GM12878 (cell line): ENCODE results near the gene RBPMS2. TPM values are rescaled to one million over a fixed set of nuclear protein-coding genes. Genes with fewer than 3 reads are reported as not detected.

Experiments
- BCL11A ChIP-seq: IDR thresholded peaks from 2 replicates; pipeline ENCODE4 v1.6.1; 2011; ENCODE audit warnings: low read depth, low read length
- CBX5 ChIP-seq: sonication (generic); IDR thresholded peaks from 2 replicates; pipeline ENCODE4 v1.6.1; 2016; ENCODE audit warnings: low read depth, moderate library complexity, mild to moderate bottlenecking, inconsistent platforms
- EED ChIP-seq: sonication (generic); IDR thresholded peaks from 2 replicates; pipeline ENCODE4 v1.6.1; 2016; ENCODE audit warnings: antibody characterized with exemption, low read depth
- ETV6 ChIP-seq, 2 experiments: fragments of 450-650 bp in 1 of 2; IDR thresholded peaks in 1 of 2; conservative IDR thresholded peaks in 1 of 2; 2 replicates each; pipeline ENCODE4 v1.6.1; 2014; ENCODE audit warnings: antibody characterized with exemption in 1 of 2, borderline replicate concordance in 1 of 2, low read depth in 1 of 2, mild to moderate bottlenecking in 1 of 2, moderate library complexity in 1 of 2
- FOXM1 ChIP-seq: IDR thresholded peaks from 2 replicates; pipeline ENCODE4 v1.6.1; 2012; ENCODE audit warnings: low read depth, mild to moderate bottlenecking, inconsistent platforms, low read length, moderate library complexity
- HCFC1 ChIP-seq: fragments of 150-350 bp; IDR thresholded peaks from 2 replicates; pipeline ENCODE4 v1.6.1; 2014; ENCODE audit warnings: low read length
- JUNB ChIP-seq: IDR thresholded peaks from 2 replicates; pipeline ENCODE4 v1.6.1; 2016; ENCODE audit warnings: antibody characterized with exemption, mild to moderate bottlenecking
- KDM1A ChIP-seq: fragments of 200-600 bp; sonication (generic); IDR thresholded peaks from 2 replicates; pipeline ENCODE4 v1.6.1; 2016; ENCODE audit warnings: borderline replicate concordance
- MTA3 ChIP-seq: IDR thresholded peaks from 2 replicates; pipeline ENCODE4 v1.6.1; 2012; ENCODE audit warnings: low read length, inconsistent platforms, borderline replicate concordance
- MYB ChIP-seq: fragments of 150-350 bp; IDR thresholded peaks from 2 replicates; pipeline ENCODE4 v1.6.1; 2014; ENCODE audit warnings: mild to moderate bottlenecking, low read depth, low read length, borderline replicate concordance
- NR2C1 ChIP-seq: fragments of 450-650 bp; IDR thresholded peaks from 2 replicates; pipeline ENCODE4 v1.6.1; 2017; ENCODE audit warnings: antibody characterized with exemption, mild to moderate bottlenecking, moderate library complexity
- RUNX3 ChIP-seq: IDR thresholded peaks from 2 replicates; pipeline ENCODE4 v1.6.1; 2012; ENCODE audit warnings: low read length, inconsistent platforms
- SMC3 ChIP-seq: IDR thresholded peaks from 2 replicates; pipeline ENCODE4 v1.6.1; 2011; ENCODE audit warnings: low read length, improper control_type of control experiment, borderline replicate concordance
- STAT1 ChIP-seq: fragments of 450-650 bp; conservative IDR thresholded peaks from 2 replicates; pipeline ENCODE4 v1.6.1; 2014; ENCODE audit warnings: antibody characterized with exemption, mild to moderate bottlenecking
- TAF1 ChIP-seq: IDR thresholded peaks from 2 replicates; pipeline ENCODE4 v1.6.1; 2011; ENCODE audit warnings: mild to moderate bottlenecking, low read depth, low read length, borderline replicate concordance
- YY1 ChIP-seq: IDR thresholded peaks from 2 replicates; pipeline ENCODE4 v1.6.1; 2011; ENCODE audit warnings: low read depth, mild to moderate bottlenecking, low read length
- ZNF274 ChIP-seq: IDR thresholded peaks from one replicate; pipeline ENCODE4 v1.8.0; 2011; ENCODE audit not compliant: insufficient read length, insufficient read depth
- ZSCAN29 ChIP-seq: fragments of 450-650 bp; IDR thresholded peaks from 2 replicates; pipeline ENCODE4 v1.6.1; 2017; ENCODE audit warnings: mild to moderate bottlenecking, moderate library complexity
- ZZZ3 ChIP-seq: IDR thresholded peaks from 2 replicates; pipeline ENCODE4 v1.6.1; 2011; ENCODE audit warnings: low read depth; ENCODE audit not compliant: control insufficient read depth, insufficient read length
- polyA plus RNA-seq, 11 experiments: library from polyadenylated mRNA; depleted of rRNA in 4 of 11; unstranded in 6 of 11; stranded (reverse) in 5 of 11; fragments of >200 nt; fragmentation: Nextera tagmentation in 4 of 11; fragmentation: Illumina TruSeq in 1 of 11; extraction: Ambion mirVana in 4 of 11; extraction: Trizol in 1 of 11; gene quantifications; 1 replicate in 1 of 11; 2 replicates in 10 of 11; pipeline versions ENCODE4 v1.2.1 to v1.2.3, GENCODE V29; 2011 to 2016; ENCODE audit warnings: inconsistent platforms in 2 of 11, missing spikeins in 2 of 11, low read depth in 1 of 11
- total RNA-seq, 4 experiments: library from RNA; depleted of rRNA in 3 of 4; stranded (reverse); fragments of >200 nt in 3 of 4; fragmentation: Illumina TruSeq in 1 of 4; extraction: Trizol in 1 of 4; gene quantifications; 2 replicates each; pipeline versions ENCODE4 v1.2.1 to v1.2.3, GENCODE V29; 2013 to 2021
- TF ChIP-seq, protein P1 (sequence below): fragments of 450-650 bp; conservative IDR thresholded peaks from 2 replicates; pipeline ENCODE4 v1.6.1; 2017; ENCODE audit warnings: mild to moderate bottlenecking, moderate library complexity
- TF ChIP-seq, protein P2 (sequence below): fragments of 450-650 bp; IDR thresholded peaks from 2 replicates; pipeline ENCODE4 v1.6.1; 2018; ENCODE audit warnings: mild to moderate bottlenecking, low read depth, moderate library complexity; ENCODE audit not compliant: partially characterized antibody
- TF ChIP-seq, protein P3 (sequence below): IDR thresholded peaks from 2 replicates; pipeline ENCODE4 v1.6.1; 2011; ENCODE audit warnings: low read depth, low read length, improper control_type of control experiment, borderline replicate concordance
- TF ChIP-seq, protein P4 (sequence below): fragments of 450-650 bp; IDR thresholded peaks from 2 replicates; pipeline ENCODE4 v1.6.1; 2017; ENCODE audit warnings: borderline replicate concordance
- TF ChIP-seq, protein P5 (sequence below): fragments of 150-350 bp; IDR thresholded peaks from 2 replicates; pipeline ENCODE4 v1.6.1; 2014; ENCODE audit warnings: mild to moderate bottlenecking, low read depth, low read length

RBPMS2 gene
- total and polyA plus RNA-seq, 10 of the 15 experiments (the other 5 are each of a cell fraction or from before 2014, with no cell fraction given), result 0.06 to 0.31 (median 0.19) TPM; not detected in 3

DNA sequence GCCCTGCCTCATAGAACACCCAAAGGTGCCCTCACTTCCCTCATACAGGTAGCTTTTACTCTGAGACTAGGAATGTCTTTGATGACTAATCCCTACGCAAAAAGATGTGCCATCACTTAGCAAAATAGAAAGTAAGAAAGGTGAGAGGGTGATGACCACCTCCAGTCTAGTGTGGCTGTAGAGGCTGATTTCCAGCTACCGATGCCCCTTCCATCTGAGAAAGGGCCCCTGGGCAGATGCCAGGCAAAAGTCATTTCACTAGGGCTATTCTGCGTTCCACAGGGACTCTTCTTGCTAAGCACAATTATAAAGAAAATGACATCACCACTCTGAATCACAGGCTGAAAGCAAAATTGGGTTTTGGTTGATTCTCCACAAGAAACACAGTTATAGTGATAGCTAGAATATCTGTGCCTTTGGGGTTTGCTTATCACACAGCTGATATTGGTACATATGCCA lies 77.4 kb downstream of the RBPMS2 start (continued):
- TF ChIP-seq ZZZ3 (no peak), CBX5 (no peak), ZNF274 (no peak), KDM1A (no peak), MTA3 (no peak; the same call in 1 of the 2 replicates), JUNB (peak; percentile 67), ETV6 (conservative IDR thresholded peaks at IDR 0.05 in 1 of 2, IDR thresholded peaks at IDR 0.05 in 1 of 2; ENCODE audit: borderline replicate concordance in 1 of 2, low read depth in 1 of 2) (peak in 1 of 2 experiments; percentile 37; a peak in 1 of 4 replicates), RUNX3 (peak; percentile 41), EED (peak; percentile 57; the same call in 1 of the 2 replicates), NR2C1 (no peak), MYB (no peak), HCFC1 (no peak), YY1 (no peak), TAF1 (no peak), STAT1 (no peak), ZSCAN29 (no peak), FOXM1 (no peak), SMC3 (no peak), BCL11A (no peak)
- TF ChIP-seq, protein P1, sequence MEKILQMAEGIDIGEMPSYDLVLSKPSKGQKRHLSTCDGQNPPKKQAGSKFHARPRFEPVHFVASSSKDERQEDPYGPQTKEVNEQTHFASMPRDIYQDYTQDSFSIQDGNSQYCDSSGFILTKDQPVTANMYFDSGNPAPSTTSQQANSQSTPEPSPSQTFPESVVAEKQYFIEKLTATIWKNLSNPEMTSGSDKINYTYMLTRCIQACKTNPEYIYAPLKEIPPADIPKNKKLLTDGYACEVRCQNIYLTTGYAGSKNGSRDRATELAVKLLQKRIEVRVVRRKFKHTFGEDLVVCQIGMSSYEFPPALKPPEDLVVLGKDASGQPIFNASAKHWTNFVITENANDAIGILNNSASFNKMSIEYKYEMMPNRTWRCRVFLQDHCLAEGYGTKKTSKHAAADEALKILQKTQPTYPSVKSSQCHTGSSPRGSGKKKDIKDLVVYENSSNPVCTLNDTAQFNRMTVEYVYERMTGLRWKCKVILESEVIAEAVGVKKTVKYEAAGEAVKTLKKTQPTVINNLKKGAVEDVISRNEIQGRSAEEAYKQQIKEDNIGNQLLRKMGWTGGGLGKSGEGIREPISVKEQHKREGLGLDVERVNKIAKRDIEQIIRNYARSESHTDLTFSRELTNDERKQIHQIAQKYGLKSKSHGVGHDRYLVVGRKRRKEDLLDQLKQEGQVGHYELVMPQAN, result no peak
- TF ChIP-seq, protein P2, sequence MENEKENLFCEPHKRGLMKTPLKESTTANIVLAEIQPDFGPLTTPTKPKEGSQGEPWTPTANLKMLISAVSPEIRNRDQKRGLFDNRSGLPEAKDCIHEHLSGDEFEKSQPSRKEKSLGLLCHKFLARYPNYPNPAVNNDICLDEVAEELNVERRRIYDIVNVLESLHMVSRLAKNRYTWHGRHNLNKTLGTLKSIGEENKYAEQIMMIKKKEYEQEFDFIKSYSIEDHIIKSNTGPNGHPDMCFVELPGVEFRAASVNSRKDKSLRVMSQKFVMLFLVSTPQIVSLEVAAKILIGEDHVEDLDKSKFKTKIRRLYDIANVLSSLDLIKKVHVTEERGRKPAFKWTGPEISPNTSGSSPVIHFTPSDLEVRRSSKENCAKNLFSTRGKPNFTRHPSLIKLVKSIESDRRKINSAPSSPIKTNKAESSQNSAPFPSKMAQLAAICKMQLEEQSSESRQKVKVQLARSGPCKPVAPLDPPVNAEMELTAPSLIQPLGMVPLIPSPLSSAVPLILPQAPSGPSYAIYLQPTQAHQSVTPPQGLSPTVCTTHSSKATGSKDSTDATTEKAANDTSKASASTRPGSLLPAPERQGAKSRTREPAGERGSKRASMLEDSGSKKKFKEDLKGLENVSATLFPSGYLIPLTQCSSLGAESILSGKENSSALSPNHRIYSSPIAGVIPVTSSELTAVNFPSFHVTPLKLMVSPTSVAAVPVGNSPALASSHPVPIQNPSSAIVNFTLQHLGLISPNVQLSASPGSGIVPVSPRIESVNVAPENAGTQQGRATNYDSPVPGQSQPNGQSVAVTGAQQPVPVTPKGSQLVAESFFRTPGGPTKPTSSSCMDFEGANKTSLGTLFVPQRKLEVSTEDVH, result no peak
- TF ChIP-seq, protein P3, sequence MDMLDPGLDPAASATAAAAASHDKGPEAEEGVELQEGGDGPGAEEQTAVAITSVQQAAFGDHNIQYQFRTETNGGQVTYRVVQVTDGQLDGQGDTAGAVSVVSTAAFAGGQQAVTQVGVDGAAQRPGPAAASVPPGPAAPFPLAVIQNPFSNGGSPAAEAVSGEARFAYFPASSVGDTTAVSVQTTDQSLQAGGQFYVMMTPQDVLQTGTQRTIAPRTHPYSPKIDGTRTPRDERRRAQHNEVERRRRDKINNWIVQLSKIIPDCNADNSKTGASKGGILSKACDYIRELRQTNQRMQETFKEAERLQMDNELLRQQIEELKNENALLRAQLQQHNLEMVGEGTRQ, result no peak
- TF ChIP-seq, protein P4, sequence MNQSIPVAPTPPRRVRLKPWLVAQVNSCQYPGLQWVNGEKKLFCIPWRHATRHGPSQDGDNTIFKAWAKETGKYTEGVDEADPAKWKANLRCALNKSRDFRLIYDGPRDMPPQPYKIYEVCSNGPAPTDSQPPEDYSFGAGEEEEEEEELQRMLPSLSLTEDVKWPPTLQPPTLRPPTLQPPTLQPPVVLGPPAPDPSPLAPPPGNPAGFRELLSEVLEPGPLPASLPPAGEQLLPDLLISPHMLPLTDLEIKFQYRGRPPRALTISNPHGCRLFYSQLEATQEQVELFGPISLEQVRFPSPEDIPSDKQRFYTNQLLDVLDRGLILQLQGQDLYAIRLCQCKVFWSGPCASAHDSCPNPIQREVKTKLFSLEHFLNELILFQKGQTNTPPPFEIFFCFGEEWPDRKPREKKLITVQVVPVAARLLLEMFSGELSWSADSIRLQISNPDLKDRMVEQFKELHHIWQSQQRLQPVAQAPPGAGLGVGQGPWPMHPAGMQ, result no peak
- TF ChIP-seq, protein P5, sequence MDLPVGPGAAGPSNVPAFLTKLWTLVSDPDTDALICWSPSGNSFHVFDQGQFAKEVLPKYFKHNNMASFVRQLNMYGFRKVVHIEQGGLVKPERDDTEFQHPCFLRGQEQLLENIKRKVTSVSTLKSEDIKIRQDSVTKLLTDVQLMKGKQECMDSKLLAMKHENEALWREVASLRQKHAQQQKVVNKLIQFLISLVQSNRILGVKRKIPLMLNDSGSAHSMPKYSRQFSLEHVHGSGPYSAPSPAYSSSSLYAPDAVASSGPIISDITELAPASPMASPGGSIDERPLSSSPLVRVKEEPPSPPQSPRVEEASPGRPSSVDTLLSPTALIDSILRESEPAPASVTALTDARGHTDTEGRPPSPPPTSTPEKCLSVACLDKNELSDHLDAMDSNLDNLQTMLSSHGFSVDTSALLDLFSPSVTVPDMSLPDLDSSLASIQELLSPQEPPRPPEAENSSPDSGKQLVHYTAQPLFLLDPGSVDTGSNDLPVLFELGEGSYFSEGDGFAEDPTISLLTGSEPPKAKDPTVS, result no peak
